ENCODE measurements around the gene JUND.

Gene JUND

GRCh38 chr19:18233224-18233825, 48.1 kb downstream of the JUND start:
- DNase-seq (ENCODE audit: low spot score): no peak

GRCh38 chr19:18232540-18233223, 48.7 kb downstream of the JUND start:
- no peak for DNase-seq (ENCODE audit: low spot score)

GRCh38 chr19:18231775-18232174, 49.6 kb downstream of the JUND start:
- no peak for DNase-seq (ENCODE audit: low spot score)

GRCh38 chr19:18230941-18231734, 50.3 kb downstream of the JUND start:
- DNase-seq (ENCODE audit: low spot score): no peak

GRCh38 chr19:18229915-18230314, 51.5 kb downstream of the JUND start:
- no peak for DNase-seq (ENCODE audit: low spot score)

Measured in putamen (tissue), 1 donor.